Subcutaneous abdominal adipose tissue (tissue), 5 donors: ENCODE measurements around the gene COL20A1.

Experiments used
- H3K27ac ChIP-seq: one replicate; pipeline ENCODE4 v1.7.0; 2013; ENCODE audit warnings: low read depth, mild to moderate bottlenecking, inconsistent platforms, low read length, moderate library complexity
- H3K27me3 ChIP-seq, 5 donors: one replicate each; pipeline ENCODE4 v1.7.0; 2013; ENCODE audit warnings: low read length in 5 of 5, inconsistent platforms in 1 of 5; ENCODE audit not compliant: control insufficient read depth in 5 of 5, insufficient read depth in 4 of 5
- H3K36me3 ChIP-seq, 5 donors: one replicate each; pipeline ENCODE4 v1.7.0; 2013; ENCODE audit warnings: low read length in 5 of 5; ENCODE audit not compliant: control insufficient read depth in 5 of 5, insufficient read depth in 5 of 5
- H3K4me1 ChIP-seq, 5 donors: one replicate each; pipeline ENCODE4 v1.7.0; 2013; ENCODE audit warnings: low read length in 5 of 5, mild to moderate bottlenecking in 3 of 5, moderate library complexity in 1 of 5; ENCODE audit not compliant: control insufficient read depth in 5 of 5, insufficient read depth in 5 of 5
- H3K4me3 ChIP-seq, 5 donors: one replicate each; pipeline ENCODE4 v1.7.0; 2013; ENCODE audit warnings: low read length in 5 of 5, low read depth in 1 of 5
- H3K9ac ChIP-seq, 5 donors: one replicate each; pipeline ENCODE4 v1.7.0; 2013; ENCODE audit warnings: low read length in 5 of 5, mild to moderate bottlenecking in 4 of 5, moderate library complexity in 3 of 5
- H3K9me3 ChIP-seq, 5 donors: one replicate each; pipeline ENCODE4 v1.7.0; 2013; ENCODE audit warnings: low read length in 5 of 5; ENCODE audit not compliant: control insufficient read depth in 5 of 5
- donor health status: healthy.
- donor health status: healthy.
- donor health status: healthy.
- donor health status: healthy.
- donor health status: healthy.

Gene COL20A1

GRCh38 chr20:63260521-63260920 lies 32.5 kb upstream of the COL20A1 start:
- Histone ChIP-seq H3K27ac (no peak overlapping the region), H3K9ac (no peak overlapping the region), H3K4me3 (no peak overlapping the region), H3K27me3 (peaks cover 14 to 65% (median 57%) of the 10 kb centered on the region in 5 donors), H3K9me3 (no peaks in the 10 kb centered on the region), H3K36me3 (no peaks in the 10 kb centered on the region), H3K4me1 (no peaks in the 10 kb centered on the region)

GRCh38 chr20:63261060-63261794 lies 31.8 kb upstream of the COL20A1 start:
- no peaks in the 10 kb centered on the region for H3K4me1 ChIP-seq
- H3K9ac ChIP-seq: no peak overlapping the region
- no peaks in the 10 kb centered on the region for H3K9me3 ChIP-seq
- H3K4me3 ChIP-seq: no peak overlapping the region
- no peaks in the 10 kb centered on the region for H3K36me3 ChIP-seq
- H3K27me3 ChIP-seq: peaks cover 12 to 65% (median 55%) of the 10 kb centered on the region in 5 donors
- H3K27ac ChIP-seq: no peak overlapping the region

- Histone ChIP-seq H3K4me1 (no peaks in the 10 kb centered on the region), H3K9me3 (no peaks in the 10 kb centered on the region), H3K4me3 (no peak overlapping the region), H3K27ac (no peak overlapping the region), H3K27me3 (peaks cover 9 to 62% (median 53%) of the 10 kb centered on the region in 5 donors), H3K36me3 (no peaks in the 10 kb centered on the region), H3K9ac (no peak overlapping the region)
These were observed 31.0 kb upstream of the COL20A1 start for GRCh38 chr20:63261795-63262528.

GRCh38 chr20:63262836-63263235 lies 30.1 kb upstream of the COL20A1 start:
- no peaks in the 10 kb centered on the region for H3K4me1 ChIP-seq
- H3K4me3 ChIP-seq: no peak overlapping the region
- no peak overlapping the region for H3K27ac ChIP-seq
- no peaks in the 10 kb centered on the region for H3K36me3 ChIP-seq
- no peaks in the 10 kb centered on the region for H3K9me3 ChIP-seq
- H3K27me3 ChIP-seq: peaks cover 9 to 66% (median 57%) of the 10 kb centered on the region in 5 donors
- no peak overlapping the region for H3K9ac ChIP-seq

- H3K27ac ChIP-seq: no peak overlapping the region
- H3K4me1 ChIP-seq: no peaks in the 10 kb centered on the region
- H3K36me3 ChIP-seq: no peaks in the 10 kb centered on the region
- H3K9me3 ChIP-seq: no peaks in the 10 kb centered on the region
- H3K9ac ChIP-seq: no peak overlapping the region
- no peak overlapping the region for H3K4me3 ChIP-seq
- peaks cover 9 to 72% (median 63%) of the 10 kb centered on the region in 5 donors for H3K27me3 ChIP-seq
These were observed 29.0 kb upstream of the COL20A1 start for GRCh38 chr20:63264000-63264399.

DNA sequence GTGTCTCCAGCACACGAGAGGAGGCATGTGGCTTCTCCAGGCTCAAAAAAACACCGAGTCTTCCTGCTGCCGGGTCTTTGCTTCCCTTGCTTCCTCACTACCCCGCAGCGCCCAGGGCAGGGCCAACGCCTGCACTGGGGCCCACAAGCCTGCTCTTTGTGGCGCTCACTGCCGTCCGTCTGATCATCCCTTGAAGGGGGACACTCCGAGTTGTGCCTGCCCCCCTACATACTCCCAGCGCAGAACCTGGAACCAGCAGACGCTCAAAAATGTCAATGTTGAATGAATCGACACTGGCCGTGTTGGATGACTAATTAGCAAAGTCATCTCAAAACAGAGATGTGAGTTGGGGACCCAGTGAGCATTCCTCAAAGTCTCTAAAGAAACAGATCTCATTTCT lies 28.5 kb upstream of the COL20A1 start:
- H3K4me3 ChIP-seq: no peak overlapping the region
- no peak overlapping the region for H3K9ac ChIP-seq
- H3K9me3 ChIP-seq: no peaks in the 10 kb centered on the region
- H3K36me3 ChIP-seq: no peaks in the 10 kb centered on the region
- H3K27ac ChIP-seq: no peak overlapping the region
- peaks cover 5 to 69% (median 59%) of the 10 kb centered on the region in 5 donors for H3K27me3 ChIP-seq
- H3K4me1 ChIP-seq: no peaks in the 10 kb centered on the region

- Histone ChIP-seq H3K9me3 (no peaks in the 10 kb centered on the region), H3K4me3 (no peak overlapping the region), H3K27ac (no peak overlapping the region), H3K27me3 (peaks cover 3 to 55% (median 46%) of the 10 kb centered on the region in 5 donors), H3K9ac (no peak overlapping the region), H3K36me3 (no peaks in the 10 kb centered on the region), H3K4me1 (no peaks in the 10 kb centered on the region)
These were observed 27.0 kb upstream of the COL20A1 start for GRCh38 chr20:63265891-63266515.

DNA sequence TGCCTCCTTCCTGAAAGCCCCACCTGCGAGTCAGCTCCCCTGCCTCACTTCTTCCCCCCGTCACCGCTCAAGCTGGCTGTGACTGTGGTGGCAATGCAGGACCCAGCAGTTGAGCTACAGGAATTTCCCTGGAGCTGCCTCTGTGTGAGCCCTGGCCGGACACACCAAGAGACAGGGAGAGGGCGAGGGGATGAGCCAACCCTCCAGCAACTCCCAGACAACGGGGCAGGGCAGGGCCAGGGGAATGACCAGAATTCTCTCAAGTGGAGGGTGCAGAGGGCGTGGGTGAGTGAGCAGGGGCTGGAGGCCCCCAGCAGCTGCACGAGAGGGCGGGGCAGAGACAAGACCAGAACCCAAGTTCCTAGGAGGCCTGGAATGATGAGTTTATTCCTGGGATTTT lies 25.3 kb upstream of the COL20A1 start:
- peaks cover 4 to 7% (median 6%) of the 10 kb centered on the region in 5 donors for H3K4me1 ChIP-seq
- H3K27me3 ChIP-seq: peaks cover 3 to 45% (median 34%) of the 10 kb centered on the region in 5 donors
- H3K36me3 ChIP-seq: no peaks in the 10 kb centered on the region
- H3K4me3 ChIP-seq: no peak overlapping the region
- no peak overlapping the region for H3K27ac ChIP-seq
- no peaks in the 10 kb centered on the region for H3K9me3 ChIP-seq
- H3K9ac ChIP-seq: no peak overlapping the region

GRCh38 chr20:63268256-63268655 lies 24.7 kb upstream of the COL20A1 start:
- H3K9me3 ChIP-seq: no peaks in the 10 kb centered on the region
- peaks cover 3 to 42% (median 33%) of the 10 kb centered on the region in 5 donors for H3K27me3 ChIP-seq
- H3K4me3 ChIP-seq: no peak overlapping the region
- H3K4me1 ChIP-seq: peaks cover 4 to 9% (median 8%) of the 10 kb centered on the region in 5 donors
- no peak overlapping the region for H3K27ac ChIP-seq
- H3K36me3 ChIP-seq: no peaks in the 10 kb centered on the region
- no peak overlapping the region for H3K9ac ChIP-seq
